GM23248 (cell line): ENCODE results near the gene RPS16.

Experiments used
- EZH2 ChIP-seq: fragments of 200-600 bp; sonication (generic); IDR thresholded peaks from 2 replicates; pipeline ENCODE4 v1.6.1; 2018; ENCODE audit warnings: antibody characterized with exemption, mild to moderate bottlenecking; ENCODE audit not compliant: insufficient read depth, poor library complexity, severe bottlenecking
- EZH2phosphoT487 ChIP-seq: fragments of 200-600 bp; sonication (generic); IDR thresholded peaks from 2 replicates; pipeline ENCODE4 v1.6.1; 2018; ENCODE audit warnings: antibody characterized with exemption, moderate library complexity, mild to moderate bottlenecking, low read depth; ENCODE audit not compliant: insufficient read depth

GRCh38 chr19:39407660-39408391, 27.9 kb downstream of the RPS16 start:
- TF ChIP-seq EZH2phosphoT487 (no peak), EZH2 (no peak)
